Calu3 (cell line): ENCODE data around the gene LRFN3. TPM values are rescaled to one million over a fixed set of nuclear protein-coding genes. Genes with fewer than 3 reads are reported as not detected.

Experiments
- BruUV-seq: library from RNA; stranded (reverse); fragments of 400-500 nt; replicated peaks from 2 replicates; lab custom pipeline; 2021; lab: Mats Ljungman, UMichigan
- CTCF ChIA-PET: fragments of 300-600 bp; sonication (Branson Sonifier 250); formaldehyde crosslinking; loops from one replicate; lab custom pipeline; 2022; ENCODE audit warnings: antibody characterized with exemption; lab: Charles Lee
- DNase-seq: peaks from one replicate; pipeline ENCODE4 v3.0.0; 2022
- H3K27ac Mint-ChIP-seq: one replicate; pipeline ENCODE4 v1.8.0; 2022; ENCODE audit warnings: mixed read lengths; ENCODE audit not compliant: unreplicated experiment
- H3K27me3 Mint-ChIP-seq: one replicate; pipeline ENCODE4 v1.8.0; 2022; ENCODE audit warnings: mixed read lengths; ENCODE audit not compliant: unreplicated experiment
- H3K36me3 Mint-ChIP-seq: one replicate; pipeline ENCODE4 v1.8.0; 2022; ENCODE audit warnings: mild to moderate bottlenecking, moderate library complexity, mixed read lengths; ENCODE audit not compliant: insufficient read depth, unreplicated experiment
- H3K4me1 Mint-ChIP-seq: one replicate; pipeline ENCODE4 v1.8.0; 2022; ENCODE audit warnings: mild to moderate bottlenecking, low read depth, mixed read lengths; ENCODE audit not compliant: unreplicated experiment
- H3K4me3 Mint-ChIP-seq: one replicate; pipeline ENCODE4 v1.8.0; 2022; ENCODE audit warnings: mild to moderate bottlenecking, low read depth, moderate library complexity, mixed read lengths; ENCODE audit not compliant: unreplicated experiment
- H3K9me3 Mint-ChIP-seq: one replicate; pipeline ENCODE4 v1.8.0; 2022; ENCODE audit warnings: low read depth, mixed read lengths; ENCODE audit not compliant: unreplicated experiment
- intact Hi-C: fragments of 100-400 bp; cut with micrococcal nuclease; formaldehyde crosslinking; loops from one replicate; pipeline ENCODE4 v1.10.0; 2022; ENCODE audit not compliant: unreplicated experiment
- total RNA-seq: library from RNA; stranded (reverse); gene quantifications from 2 replicates; pipeline ENCODE4 v1.2.3, GENCODE V29; 2022
- TF ChIP-seq, protein P1 (sequence below): fragments of 200-600 bp; IDR thresholded peaks from one replicate; pipeline ENCODE4 v1.8.0; 2022; ENCODE audit warnings: antibody characterized with exemption; ENCODE audit not compliant: unreplicated experiment

Gene LRFN3
- total RNA-seq, 1 experiment from 2014 or later: 18.5 TPM

DNA sequence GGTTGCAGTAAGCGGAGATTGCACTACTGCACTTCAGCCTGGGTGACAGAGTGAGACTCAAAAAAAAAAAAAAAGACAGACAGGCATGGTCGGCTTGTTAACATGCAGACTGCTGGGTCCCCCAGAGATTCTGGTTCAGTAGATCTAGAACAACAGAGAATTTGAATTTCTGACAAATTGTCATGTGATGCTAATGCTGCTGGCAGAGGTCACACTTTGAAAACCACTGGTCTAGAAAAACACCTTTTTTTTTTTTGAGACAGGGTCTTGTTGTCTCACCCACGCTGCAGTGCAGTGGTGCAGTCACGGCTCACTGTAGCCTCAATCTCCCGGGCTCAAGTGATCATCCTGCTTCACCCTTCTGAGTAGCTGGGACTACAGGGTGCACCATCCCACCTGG lies 7.7 kb upstream of the LRFN3 start:
- DNase-seq: no peak
- TF ChIP-seq, protein P1, sequence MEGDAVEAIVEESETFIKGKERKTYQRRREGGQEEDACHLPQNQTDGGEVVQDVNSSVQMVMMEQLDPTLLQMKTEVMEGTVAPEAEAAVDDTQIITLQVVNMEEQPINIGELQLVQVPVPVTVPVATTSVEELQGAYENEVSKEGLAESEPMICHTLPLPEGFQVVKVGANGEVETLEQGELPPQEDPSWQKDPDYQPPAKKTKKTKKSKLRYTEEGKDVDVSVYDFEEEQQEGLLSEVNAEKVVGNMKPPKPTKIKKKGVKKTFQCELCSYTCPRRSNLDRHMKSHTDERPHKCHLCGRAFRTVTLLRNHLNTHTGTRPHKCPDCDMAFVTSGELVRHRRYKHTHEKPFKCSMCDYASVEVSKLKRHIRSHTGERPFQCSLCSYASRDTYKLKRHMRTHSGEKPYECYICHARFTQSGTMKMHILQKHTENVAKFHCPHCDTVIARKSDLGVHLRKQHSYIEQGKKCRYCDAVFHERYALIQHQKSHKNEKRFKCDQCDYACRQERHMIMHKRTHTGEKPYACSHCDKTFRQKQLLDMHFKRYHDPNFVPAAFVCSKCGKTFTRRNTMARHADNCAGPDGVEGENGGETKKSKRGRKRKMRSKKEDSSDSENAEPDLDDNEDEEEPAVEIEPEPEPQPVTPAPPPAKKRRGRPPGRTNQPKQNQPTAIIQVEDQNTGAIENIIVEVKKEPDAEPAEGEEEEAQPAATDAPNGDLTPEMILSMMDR: no peak
- Mint-ChIP-seq H3K27me3 (peaks cover 42% of the 10 kb centered on the region), H3K4me1 (peaks cover 8% of the 10 kb centered on the region), H3K27ac (no peak overlapping the region), H3K9me3 (no peaks in the 10 kb centered on the region), H3K36me3 (peaks cover 6% of the 10 kb centered on the region), H3K4me3 (no peak overlapping the region)
- no TSS peak for BruUV-seq
- intact Hi-C loops: no loop called here
- CTCF ChIA-PET: interaction anchor here (0.6 kb wide), 1 partner anchor 623 kb away, joined by 6 read pairs; no protein-coding TSS in a partner anchor

DNA sequence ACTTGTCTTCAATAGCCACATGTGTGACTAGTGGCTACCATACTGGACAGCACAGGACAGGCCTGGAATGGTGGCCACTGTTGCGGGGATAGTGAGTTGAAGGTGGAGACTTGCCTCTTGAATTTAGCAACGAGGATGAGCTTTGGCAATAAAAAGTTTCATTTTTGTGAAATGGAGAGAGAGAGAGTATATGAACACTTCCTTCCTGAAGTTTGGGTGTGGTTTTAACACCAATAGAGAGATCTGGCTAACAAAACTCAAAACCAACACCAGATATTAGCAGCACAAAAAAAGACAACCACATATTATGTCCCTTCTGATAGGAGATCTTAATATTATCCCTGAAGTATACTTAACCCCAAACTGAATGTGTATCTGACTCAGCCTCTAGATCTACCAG lies 6.3 kb upstream of the LRFN3 start:
- CTCF ChIA-PET: interaction anchor here (1.1 kb wide), 1 partner anchor 48 kb away, joined by 3 read pairs; no protein-coding TSS in a partner anchor
- Mint-ChIP-seq H3K4me3 (no peak overlapping the region), H3K4me1 (peaks cover 8% of the 10 kb centered on the region), H3K27me3 (peaks cover 31% of the 10 kb centered on the region), H3K27ac (no peak overlapping the region), H3K36me3 (peaks cover 6% of the 10 kb centered on the region), H3K9me3 (no peaks in the 10 kb centered on the region)
- intact Hi-C loops: loop anchor here (10.0 kb wide), 1 partner anchor 185 kb away; the partner anchor contains the start of genes IGFLR1, LIN37, PSENEN and U2AF1L4
- BruUV-seq: no TSS peak
- TF ChIP-seq, protein P1: no peak
- DNase-seq: no peak

DNA sequence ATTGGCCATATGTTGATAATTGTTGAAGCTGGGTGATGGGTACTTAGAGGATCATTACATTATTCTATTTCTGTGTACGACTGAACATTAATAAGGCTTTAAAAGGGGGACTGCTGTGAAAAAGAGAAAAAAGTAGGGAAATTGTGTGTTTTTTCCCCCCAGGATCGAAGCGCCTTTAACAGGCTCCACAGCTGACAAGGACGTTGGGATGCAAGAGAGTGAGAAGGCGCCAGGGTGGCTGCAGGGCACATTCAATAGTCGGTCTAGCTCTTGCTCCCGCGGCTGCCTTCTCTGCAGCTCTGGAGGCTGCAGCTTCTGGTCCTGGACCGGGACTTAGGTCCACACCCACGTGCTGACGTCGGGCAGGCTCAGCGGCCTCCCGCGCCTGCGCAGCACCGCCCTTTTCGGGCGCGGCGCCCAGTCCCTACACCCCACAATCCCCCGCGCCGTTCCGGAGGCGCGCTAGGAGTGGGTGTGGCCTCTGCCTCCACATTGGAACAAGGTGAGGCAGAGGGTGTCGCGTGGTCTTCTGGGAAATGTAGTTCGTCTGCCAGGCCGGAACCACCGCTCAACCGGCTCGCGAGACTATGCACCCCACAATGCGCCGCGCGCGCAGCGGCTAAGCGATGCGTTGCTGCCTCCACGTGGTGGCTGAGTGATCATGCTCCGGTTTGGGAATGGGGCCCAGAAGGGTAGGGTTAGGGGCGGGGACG lies 4.9 kb upstream of the LRFN3 start:
- CTCF ChIA-PET: interaction anchor here (0.5 to 2.0 kb wide), 18 partner anchors 26 to 347 kb away, joined by 3 to 20 read pairs (median 3); partner anchors contain the start of genes ALKBH6, LIN37, PSENEN and THAP8
- intact Hi-C loops: loop anchor here (1.0 to 10.0 kb wide), 3 partner anchors 49 to 238 kb away; partner anchors contain the start of genes IGFLR1, LIN37, PSENEN and U2AF1L4
- Mint-ChIP-seq H3K4me3 (peak overlapping the region; percentile 69), H3K36me3 (peaks cover 13% of the 10 kb centered on the region), H3K27ac (peak overlapping the region; percentile 58), H3K27me3 (peaks cover 16% of the 10 kb centered on the region), H3K9me3 (no peaks in the 10 kb centered on the region), H3K4me1 (peaks cover 16% of the 10 kb centered on the region)
- TF ChIP-seq, protein P1: peak; percentile 89
- DNase-seq: peak; percentile 100
- BruUV-seq: no TSS peak

DNA sequence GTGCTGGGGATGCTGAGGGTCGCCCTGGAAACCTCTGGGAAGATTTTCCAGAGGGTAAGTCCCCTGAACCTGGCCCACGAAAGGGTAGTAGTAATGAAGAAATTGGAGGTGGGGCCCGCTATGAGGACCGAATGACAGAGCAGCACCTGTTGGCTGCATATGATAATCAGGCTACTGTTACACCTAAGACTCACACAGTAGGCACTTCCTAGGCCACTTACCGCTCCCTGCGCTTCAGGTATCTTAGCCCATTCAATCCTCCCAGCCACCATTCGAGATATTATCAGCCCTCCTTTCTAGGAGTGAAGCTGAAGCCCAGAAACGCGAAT lies 4.3 kb upstream of the LRFN3 start:
- intact Hi-C loops: loop anchor here (1.0 to 10.0 kb wide), 3 partner anchors 50 to 239 kb away; partner anchors contain the start of genes IGFLR1, LIN37, PSENEN and U2AF1L4
- peaks cover 13% of the 10 kb centered on the region for H3K36me3 Mint-ChIP-seq
- no peaks in the 10 kb centered on the region for H3K9me3 Mint-ChIP-seq
- H3K4me3 Mint-ChIP-seq: peak overlapping the region; percentile 69
- H3K27me3 Mint-ChIP-seq: peaks cover 11% of the 10 kb centered on the region
- TF ChIP-seq, protein P1: peak; percentile 29
- peaks cover 18% of the 10 kb centered on the region for H3K4me1 Mint-ChIP-seq
- no TSS peak for BruUV-seq
- CTCF ChIA-PET: interaction anchor here (0.6 to 2.0 kb wide), 10 partner anchors 31 to 239 kb away, joined by 3 to 20 read pairs (median 5); partner anchors contain the start of genes LIN37, PSENEN and U2AF1L4
- H3K27ac Mint-ChIP-seq: peak overlapping the region; percentile 46
- DNase-seq: no peak
